ENCODE data around the gene SLC9A9. TPM values are rescaled to one million over a fixed set of nuclear protein-coding genes. Genes with fewer than 3 reads are reported as not detected.

The SLC9A9 gene
- total RNA-seq, 4 donors from 2014 or later = 15.1 to 41.1 (median 20.7) TPM

- TF ChIP-seq CTCF (IDR thresholded peaks at IDR 0.05; ENCODE audit: low read depth) = no peak
These were observed 56.9 kb downstream of the SLC9A9 start for GRCh38 chr3:143791386-143791785.

- no peak for TF ChIP-seq CTCF (IDR thresholded peaks at IDR 0.05; ENCODE audit: low read depth)
These were observed 61.8 kb downstream of the SLC9A9 start for GRCh38 chr3:143786219-143787191.

- TF ChIP-seq CTCF (IDR thresholded peaks at IDR 0.05; ENCODE audit: low read depth) = no peak
These were observed 63.8 kb downstream of the SLC9A9 start for GRCh38 chr3:143784446-143784845.

- TF ChIP-seq CTCF (IDR thresholded peaks at IDR 0.05; ENCODE audit: low read depth) = no peak
These were observed 64.4 kb downstream of the SLC9A9 start for GRCh38 chr3:143783851-143784370.

- no peak for TF ChIP-seq CTCF (IDR thresholded peaks at IDR 0.05; ENCODE audit: low read depth)
These were observed 72.8 kb downstream of the SLC9A9 start for GRCh38 chr3:143775459-143775858.

GRCh38 chr3:143771939-143772338, 76.3 kb downstream of the SLC9A9 start:
- no peak for TF ChIP-seq CTCF (IDR thresholded peaks at IDR 0.05; ENCODE audit: low read depth)

- TF ChIP-seq CTCF (IDR thresholded peaks at IDR 0.05; ENCODE audit: low read depth) = no peak
These were observed 77.0 kb downstream of the SLC9A9 start for GRCh38 chr3:143771258-143771657.
